Measurements from ENCODE around the gene TNS4.

Gene TNS4

GRCh38 chr17:40431231-40431602 is 70.2 kb downstream of the TNS4 start:
- no peak for DNase-seq

GRCh38 chr17:40430272-40431230 is 70.9 kb downstream of the TNS4 start:
- DNase-seq = no peak

GRCh38 chr17:40427002-40427491 is 74.4 kb downstream of the TNS4 start:
- no peak for DNase-seq
